ENCODE results near the gene EIF2S2.

The EIF2S2 gene

DNA sequence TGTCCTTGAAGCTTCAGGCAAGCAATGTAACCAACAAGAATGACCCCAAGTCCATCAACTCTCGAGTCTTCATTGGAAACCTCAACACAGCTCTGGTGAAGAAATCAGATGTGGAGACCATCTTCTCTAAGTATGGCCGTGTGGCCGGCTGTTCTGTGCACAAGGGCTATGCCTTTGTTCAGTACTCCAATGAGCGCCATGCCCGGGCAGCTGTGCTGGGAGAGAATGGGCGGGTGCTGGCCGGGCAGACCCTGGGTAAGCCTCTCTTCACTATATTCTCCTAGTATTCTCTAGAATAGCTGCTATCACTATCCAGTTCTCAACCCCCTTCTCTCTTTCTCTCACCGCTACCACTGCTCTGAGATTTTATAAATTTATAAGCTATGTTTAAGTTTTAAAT lies 40.0 kb downstream of the EIF2S2 start:
- no peak overlapping the region for H3K4me3 ChIP-seq (replicated peaks; ENCODE audit: insufficient read depth, low read length)
- no peaks in the 10 kb centered on the region for H3K27me3 ChIP-seq (ENCODE audit: insufficient read depth, poor library complexity, severe bottlenecking)
- no peak for DNase-seq (ENCODE audit: low read depth in 1 of 2, low spot score in 1 of 2)
- TF ChIP-seq POLR2AphosphoS5 (IDR thresholded peaks at IDR 0.05; ENCODE audit: low read depth) (no peak), GABPA (IDR thresholded peaks at IDR 0.05; ENCODE audit: low read depth) (no peak), REST (IDR thresholded peaks at IDR 0.05; ENCODE audit: insufficient replicate concordance, low read depth) (no peak), SPI1 (IDR thresholded peaks at IDR 0.05; ENCODE audit: borderline replicate concordance, low read depth) (no peak)
- TF ChIP-seq, protein P1, sequence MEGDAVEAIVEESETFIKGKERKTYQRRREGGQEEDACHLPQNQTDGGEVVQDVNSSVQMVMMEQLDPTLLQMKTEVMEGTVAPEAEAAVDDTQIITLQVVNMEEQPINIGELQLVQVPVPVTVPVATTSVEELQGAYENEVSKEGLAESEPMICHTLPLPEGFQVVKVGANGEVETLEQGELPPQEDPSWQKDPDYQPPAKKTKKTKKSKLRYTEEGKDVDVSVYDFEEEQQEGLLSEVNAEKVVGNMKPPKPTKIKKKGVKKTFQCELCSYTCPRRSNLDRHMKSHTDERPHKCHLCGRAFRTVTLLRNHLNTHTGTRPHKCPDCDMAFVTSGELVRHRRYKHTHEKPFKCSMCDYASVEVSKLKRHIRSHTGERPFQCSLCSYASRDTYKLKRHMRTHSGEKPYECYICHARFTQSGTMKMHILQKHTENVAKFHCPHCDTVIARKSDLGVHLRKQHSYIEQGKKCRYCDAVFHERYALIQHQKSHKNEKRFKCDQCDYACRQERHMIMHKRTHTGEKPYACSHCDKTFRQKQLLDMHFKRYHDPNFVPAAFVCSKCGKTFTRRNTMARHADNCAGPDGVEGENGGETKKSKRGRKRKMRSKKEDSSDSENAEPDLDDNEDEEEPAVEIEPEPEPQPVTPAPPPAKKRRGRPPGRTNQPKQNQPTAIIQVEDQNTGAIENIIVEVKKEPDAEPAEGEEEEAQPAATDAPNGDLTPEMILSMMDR (IDR thresholded peaks at IDR 0.05; ENCODE audit: insufficient read depth, low read length): no peak
- no peak overlapping the region for H3K27ac ChIP-seq (replicated peaks)

DNA sequence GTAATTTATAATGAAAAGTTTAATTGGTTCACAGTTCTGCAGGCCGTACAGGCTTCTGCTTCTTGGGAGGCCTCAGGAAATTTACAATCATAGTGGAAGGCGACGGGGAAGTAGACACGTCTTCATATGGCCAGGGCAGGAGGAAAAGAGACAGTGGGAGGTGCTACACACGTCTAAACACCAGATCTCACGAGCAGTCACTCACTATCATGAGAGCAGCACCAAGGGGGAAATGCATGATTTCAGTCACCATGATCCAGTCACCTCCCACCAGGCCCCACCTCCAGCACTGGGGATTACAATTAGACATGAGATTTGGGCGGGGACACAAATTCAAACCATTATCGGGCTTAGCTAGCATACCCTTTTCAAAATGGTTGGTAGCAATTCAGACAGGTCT lies 41.2 kb downstream of the EIF2S2 start:
- TF ChIP-seq, protein P1 (IDR thresholded peaks at IDR 0.05; ENCODE audit: insufficient read depth, low read length): no peak
- no peak for TF ChIP-seq POLR2AphosphoS5 (IDR thresholded peaks at IDR 0.05; ENCODE audit: low read depth)
- TF ChIP-seq GABPA (IDR thresholded peaks at IDR 0.05; ENCODE audit: low read depth): no peak
- no peak for TF ChIP-seq SPI1 (IDR thresholded peaks at IDR 0.05; ENCODE audit: borderline replicate concordance, low read depth)
- TF ChIP-seq REST (IDR thresholded peaks at IDR 0.05; ENCODE audit: insufficient replicate concordance, low read depth): no peak
- DNase-seq (ENCODE audit: low read depth in 1 of 2, low spot score in 1 of 2): no peak

GRCh38 chr20:34070079-34070439 lies 42.0 kb downstream of the EIF2S2 start:
- H3K27me3 ChIP-seq (ENCODE audit: insufficient read depth, poor library complexity, severe bottlenecking): no peaks in the 10 kb centered on the region
- no peak overlapping the region for H3K27ac ChIP-seq (replicated peaks)
- H3K4me3 ChIP-seq (replicated peaks; ENCODE audit: insufficient read depth, low read length): no peak overlapping the region
- TF ChIP-seq REST (IDR thresholded peaks at IDR 0.05; ENCODE audit: insufficient replicate concordance, low read depth): no peak
- no peak for TF ChIP-seq SPI1 (IDR thresholded peaks at IDR 0.05; ENCODE audit: borderline replicate concordance, low read depth)
- no peak for TF ChIP-seq POLR2AphosphoS5 (IDR thresholded peaks at IDR 0.05; ENCODE audit: low read depth)
- TF ChIP-seq GABPA (IDR thresholded peaks at IDR 0.05; ENCODE audit: low read depth): no peak
- TF ChIP-seq, protein P1 (IDR thresholded peaks at IDR 0.05; ENCODE audit: insufficient read depth, low read length): no peak
- DNase-seq (ENCODE audit: low read depth in 1 of 2, low spot score in 1 of 2): no peak

More for the DNA sequence above, 41.2 kb downstream of the EIF2S2 start:
- no peak overlapping the region for H3K27ac ChIP-seq (replicated peaks)
- H3K4me3 ChIP-seq (replicated peaks; ENCODE audit: insufficient read depth, low read length): no peak overlapping the region
- H3K27me3 ChIP-seq (ENCODE audit: insufficient read depth, poor library complexity, severe bottlenecking): no peaks in the 10 kb centered on the region
